Measurements from ENCODE around the gene MRPL16.
"Not testable (repeated sequence)": the region's sequence is repeated elsewhere in the genome, so short reads cannot be mapped to it uniquely, and the experiment has no call there.

MRPL16 gene

DNA sequence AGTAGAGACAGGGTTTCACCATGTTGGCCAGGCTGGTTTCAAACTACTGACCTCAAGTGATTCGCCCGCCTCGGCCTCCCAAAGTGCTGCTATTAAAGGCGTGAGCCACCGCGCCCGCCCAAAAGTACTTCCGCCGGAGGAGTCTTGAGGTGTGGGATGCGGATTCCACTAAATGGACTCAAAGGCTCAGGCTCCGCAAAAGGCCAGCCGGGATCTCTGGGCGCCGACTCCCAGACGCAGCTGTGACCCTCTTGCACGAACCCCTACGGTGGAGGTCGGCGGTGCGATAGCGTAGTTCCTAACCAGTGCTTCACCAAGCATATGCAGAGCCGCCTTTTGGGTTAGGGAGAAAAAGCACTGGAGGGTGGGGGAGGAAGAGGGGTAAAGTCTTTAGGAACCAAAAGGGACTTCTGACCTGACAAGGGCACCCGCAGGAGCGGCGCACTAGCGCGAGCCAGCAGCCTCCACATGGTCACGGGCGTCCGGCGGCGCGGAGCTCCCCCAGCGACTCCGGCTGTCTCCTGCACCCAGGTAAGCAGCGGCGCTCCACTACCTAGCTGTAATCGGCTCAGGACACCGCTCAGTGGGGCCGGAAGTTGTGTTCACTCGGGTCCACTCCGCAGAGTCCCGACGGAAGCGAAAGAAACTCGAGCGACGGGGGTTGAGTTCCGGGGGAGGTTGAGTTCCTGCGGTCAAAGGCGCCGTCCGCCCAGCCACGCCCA lies at the start of gene MRPL16:
Gene MRPL16, minus strand, starts transcription at position 590 of the 722 bp plus-strand sequence. Its CDS starts 120 bp downstream, at position 470.
- no peak for DNase-seq

DNA sequence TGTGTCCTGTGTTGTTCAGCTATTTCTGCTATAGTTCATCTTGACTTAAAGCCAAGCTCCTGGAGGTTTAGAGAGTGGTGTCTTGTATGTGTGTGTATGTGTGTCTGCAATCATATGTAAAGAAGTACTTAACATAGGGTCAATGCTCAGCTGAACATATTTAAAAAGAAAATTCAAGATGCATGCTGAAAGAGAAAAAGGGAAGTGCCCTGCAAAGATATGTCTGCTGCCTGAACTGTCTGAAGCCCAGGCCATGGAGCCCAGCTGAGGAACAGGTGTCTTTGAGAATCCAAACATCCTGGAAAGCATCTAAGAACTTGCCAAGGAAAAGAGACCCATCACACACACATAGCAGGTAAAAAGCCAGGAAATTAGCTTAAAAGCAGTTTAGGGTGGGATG lies 49.1 kb upstream of the MRPL16 start:
- no peak for DNase-seq

DNA sequence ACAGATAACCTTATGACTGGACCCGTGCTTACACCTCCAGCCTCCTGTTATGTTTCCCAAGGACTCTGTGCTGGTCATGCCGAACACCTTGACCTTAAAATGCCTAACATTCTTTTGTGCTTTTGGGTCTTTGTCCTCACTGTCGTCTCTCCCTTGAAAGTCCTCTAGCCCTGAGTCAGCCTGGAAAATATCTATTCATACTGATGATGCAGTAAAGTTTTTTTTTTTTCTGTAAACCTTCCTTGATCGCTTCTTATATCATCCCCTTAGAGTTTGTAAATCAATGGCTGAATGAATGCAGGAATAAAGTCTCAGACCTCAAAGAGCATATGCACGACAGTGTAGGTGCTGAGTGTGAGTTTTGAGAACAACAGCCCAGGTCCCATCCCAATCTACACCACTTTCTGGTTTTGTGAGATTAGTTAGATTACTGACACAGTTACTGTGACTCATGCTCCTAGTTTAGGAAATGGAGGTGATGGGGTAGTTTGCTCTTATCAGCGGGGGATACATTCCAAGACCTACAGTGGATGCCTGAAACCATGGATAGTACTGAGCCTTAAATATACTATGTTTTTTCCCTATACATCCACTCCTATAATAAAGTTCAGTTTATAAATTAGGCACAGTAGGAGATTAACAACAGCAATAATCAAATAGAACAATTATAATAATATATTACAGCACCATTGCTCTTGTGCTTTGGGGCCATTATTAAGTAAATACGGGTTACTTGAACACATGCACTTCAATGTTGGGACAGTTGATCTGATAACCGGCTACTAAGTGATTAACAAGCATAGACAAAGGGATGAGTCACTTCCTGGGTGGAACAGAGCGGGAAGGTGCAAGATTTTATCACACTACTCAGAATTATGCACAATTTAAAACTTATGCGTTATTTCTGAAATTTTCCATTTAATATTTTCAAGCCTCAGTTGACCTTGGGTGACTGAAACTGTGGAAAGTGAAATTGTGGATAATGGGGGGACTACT lies 47.2 kb upstream of the MRPL16 start:
- no peak for DNase-seq

DNA sequence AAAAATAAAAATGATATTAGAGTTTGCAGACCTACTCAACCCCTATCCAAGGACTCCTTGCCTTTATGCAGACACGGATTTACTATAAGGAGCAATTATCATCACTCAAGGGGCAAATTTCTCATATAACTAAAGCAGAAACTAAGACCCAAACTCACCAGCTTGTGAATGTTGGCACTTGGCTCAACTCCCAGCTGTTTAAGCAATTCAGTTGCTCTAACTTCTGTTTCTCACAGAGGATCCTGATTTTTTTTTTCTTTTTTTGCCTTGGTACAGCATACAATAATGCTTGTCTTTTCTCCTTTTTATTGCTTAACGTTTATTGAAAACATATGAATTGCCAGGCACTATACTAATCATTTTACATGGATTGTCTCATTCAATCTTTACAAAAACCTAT lies 44.3 kb upstream of the MRPL16 start:
- DNase-seq, result no peak

DNA sequence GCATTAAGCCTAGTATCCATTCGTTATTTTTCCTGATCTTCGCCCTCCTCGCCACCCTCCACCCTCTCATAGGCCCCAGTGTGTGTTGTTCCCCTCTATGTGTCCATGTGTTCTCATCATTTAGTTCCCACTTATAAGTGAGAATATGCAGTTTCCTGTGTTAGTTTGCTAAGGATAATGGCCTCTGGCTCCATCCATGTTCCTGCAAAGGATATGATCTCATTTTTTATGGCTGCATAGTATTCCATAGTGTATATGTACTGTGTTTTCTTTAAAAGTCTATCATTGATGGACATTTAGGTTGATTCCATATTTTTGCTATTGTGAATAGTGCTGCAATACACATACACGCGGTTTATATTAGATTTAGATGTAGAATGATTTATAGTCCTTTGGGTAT lies 40.8 kb upstream of the MRPL16 start:
- DNase-seq, result not testable (repeated sequence)

DNA sequence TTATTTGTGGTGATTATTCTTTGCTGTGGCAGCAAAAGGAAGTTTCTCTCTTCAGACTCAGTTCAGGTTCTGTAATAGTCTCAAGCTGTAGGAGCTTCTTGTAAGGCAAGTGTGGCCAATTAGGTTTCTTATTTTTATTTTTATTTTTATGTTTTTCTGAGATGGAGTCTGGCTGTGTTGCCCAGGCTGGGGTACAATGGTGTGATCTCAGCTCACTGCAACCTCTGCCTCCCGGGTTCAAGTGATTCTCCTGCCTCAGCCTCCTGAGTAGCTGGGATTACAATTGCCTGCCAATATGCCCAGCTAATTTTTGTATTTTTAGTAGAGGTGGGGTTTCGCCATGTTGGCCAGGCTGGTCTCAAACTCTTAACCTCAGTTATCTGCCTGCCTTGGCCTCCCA lies 39.0 kb upstream of the MRPL16 start:
- DNase-seq, result not testable (repeated sequence)

DNA sequence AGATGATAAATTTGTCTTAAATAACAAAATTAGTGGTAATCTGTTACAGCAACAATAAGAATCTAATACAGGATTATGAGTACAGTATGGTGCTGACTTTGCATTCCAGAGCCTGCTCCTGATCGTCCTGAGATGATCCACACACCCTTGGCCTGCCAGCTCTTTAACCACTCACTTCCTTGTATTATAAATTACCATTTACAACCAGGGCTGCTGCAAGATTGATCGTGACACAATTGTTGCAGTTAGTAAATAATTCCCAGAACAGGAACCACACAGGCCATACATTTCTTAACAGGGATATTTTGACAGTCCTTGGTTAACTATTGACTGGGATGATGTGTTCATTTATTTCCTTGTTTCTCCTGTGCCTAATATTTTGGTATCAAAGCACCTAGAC lies 38.6 kb upstream of the MRPL16 start:
- no peak for DNase-seq

DNA sequence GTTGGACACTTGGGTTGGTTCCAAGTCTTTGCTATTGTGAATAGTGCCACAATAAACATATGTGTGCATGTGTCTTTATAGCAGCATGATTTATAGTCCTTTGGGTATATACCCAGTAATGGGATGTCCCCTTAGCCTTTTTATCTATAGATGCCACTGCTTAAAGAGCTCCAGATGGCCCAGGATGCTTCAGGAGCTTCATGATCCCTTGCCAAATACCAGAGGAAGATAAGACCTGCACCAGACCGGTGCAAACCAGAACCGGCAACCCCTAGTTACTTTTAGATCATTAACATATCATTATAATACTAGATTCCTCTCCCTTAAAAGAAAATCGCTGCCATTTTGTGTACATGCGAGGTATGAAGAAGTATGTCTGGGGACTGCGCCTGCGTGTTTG lies 37.9 kb upstream of the MRPL16 start:
- not testable (repeated sequence) for DNase-seq

DNA sequence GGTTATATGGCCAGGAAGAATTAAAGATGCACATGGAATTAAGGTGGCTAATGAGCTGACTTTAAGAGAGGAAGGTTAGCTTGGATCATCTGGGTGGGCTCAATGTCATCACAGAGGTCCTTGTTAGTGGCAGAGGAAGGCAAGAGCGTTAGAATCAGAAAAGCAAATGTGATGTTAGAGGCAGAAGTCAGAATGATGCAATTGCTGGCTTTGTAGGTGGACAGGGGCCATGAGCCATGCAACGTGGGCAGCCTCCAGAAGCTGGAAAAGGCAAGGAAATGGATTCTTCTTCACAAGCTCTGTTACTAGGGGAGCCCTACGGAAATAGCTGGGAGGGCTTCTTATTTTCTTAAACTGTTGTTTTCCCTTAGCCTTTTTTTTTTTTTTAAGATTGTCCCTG lies 37.0 kb upstream of the MRPL16 start:
- DNase-seq, result no peak

DNA sequence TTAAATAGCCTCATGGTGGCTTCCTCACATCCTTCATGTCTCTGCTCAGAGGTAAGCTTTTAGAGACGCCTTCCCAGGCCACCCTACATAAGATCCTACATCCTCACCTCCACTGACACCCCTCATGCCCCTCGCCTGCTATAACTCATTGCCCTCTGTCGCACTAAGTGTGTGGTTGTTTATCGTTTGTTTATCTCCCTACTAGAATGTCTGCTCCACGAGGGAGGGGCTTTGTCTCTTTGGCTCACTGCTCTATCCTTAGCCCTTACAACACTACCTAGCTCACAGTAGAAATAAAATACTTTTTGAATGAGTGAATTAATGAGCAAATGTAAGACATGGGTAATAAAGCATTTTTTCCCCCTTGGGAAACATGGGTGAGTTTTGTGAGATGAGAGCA lies 36.0 kb upstream of the MRPL16 start:
- no peak for DNase-seq

DNA sequence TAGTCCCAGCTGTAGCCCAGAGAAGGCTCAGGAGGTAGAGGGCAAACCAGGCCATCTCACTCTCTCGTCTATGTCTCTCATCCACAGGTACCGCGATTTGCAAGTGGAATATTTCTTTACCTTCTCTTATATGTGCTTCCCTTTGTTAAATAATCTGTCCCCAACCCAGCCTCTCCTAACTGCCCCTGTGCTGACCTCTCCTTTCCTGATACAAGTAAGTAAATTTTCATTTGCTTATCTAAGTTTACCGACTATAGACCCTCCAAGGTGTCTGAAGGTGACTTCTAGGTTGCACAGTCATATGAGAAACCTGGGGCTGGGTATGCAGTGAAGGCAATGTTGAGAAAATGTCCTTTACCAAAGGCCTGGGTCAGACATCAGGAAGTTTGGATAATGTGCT lies 34.8 kb upstream of the MRPL16 start, which contains the start of gene CBLIF:
Gene CBLIF, minus strand, starts transcription at position 101 of the 400 bp plus-strand sequence. Its CDS starts 46 bp downstream, at position 55.
- DNase-seq, result no peak

DNA sequence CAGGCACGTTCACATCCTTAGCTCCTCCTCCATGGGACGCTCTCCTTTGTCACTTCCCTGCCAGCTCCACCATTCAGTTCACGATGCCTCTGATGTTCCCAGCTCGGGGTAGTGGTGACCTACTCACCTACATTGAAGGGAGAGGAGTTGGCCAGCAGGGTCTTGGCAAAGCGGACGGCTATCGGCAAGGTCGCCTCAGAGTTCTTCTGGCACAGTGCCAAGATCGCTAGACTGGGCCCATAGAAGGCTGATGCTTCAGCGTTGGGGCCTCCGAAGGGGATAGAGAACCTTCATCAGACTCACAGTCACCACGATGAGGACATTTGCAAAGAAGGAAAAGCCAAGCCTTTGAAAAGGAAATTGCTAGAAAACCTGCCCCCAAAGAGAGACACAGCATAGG lies 31.7 kb upstream of the MRPL16 start:
- DNase-seq, result no peak

DNA sequence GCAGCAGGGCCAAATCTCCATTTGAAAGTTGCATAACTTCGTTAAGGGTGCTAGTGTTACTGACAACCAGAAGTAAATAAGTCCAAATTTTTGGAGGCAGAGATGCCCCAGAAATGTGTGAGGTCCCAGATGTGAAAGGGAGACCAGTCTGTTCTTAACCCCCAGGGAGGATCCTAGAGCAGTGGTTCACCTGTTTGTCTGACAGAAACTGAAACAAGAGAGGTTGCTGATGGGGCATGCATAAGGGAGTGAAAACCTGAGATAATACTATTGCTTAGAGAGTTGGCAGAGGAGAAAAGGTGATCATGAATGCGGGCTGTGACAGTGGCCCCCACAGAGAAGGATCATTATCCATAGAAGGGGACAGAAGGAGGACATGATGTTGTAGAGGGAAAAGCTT lies 30.9 kb upstream of the MRPL16 start:
- no peak for DNase-seq

DNA sequence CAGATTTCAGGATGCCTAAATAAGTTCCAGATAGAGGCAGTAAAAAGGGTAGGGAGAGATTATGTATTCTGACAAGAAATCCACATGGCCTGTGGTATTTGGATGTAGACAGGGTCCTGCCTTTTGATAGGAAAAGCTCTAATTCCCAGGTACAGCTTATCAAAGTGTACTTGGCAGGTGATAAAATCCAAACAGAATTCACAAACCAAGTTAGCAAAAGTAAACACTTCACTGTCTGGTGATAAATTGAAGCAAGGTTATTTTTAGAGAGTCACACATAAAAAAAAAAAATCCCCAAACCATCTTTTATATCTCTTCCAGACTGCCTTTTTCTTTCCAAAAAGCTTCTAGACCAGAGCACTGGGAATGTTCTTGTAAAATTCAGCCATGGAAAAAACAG lies 29.0 kb upstream of the MRPL16 start:
- DNase-seq, result no peak

DNA sequence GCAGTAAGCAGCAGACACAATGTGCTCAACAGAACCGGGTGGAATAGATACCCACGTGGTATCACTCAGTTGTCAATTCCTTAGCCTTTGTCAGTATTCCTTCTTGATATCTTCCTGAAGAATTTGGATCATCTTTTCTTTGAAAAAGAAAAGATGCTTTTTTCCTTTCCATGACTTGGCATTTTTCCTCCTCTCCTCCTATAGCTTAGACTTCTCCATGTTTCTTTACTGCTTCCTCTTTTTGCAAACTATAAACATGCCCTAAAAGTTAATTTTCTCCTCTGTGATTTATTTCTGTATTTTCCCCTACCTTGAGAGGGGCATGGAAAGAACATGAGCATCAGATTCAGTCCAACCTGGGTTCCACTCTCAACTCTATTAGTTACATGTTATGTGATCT lies 23.0 kb upstream of the MRPL16 start:
- no peak for DNase-seq

DNA sequence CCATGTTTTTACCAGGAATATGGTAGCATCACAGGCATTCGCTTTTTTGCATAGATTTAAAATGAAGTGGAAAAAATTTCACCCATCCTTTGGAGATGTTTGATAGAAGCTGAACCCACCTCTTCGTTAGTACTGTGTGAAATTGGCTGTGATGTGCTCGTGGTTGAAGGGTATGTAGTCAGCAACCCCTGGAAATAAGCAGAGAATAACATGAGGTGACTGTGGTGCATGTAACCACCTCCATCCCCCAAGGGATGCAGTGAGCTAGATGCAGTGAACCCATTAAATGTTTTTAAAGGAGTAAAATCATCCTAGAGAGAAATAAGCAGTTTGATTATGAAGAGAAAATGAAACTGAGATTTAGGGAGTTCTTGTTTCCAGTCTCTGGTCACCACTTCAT lies 18.8 kb upstream of the MRPL16 start:
- no peak for DNase-seq

DNA sequence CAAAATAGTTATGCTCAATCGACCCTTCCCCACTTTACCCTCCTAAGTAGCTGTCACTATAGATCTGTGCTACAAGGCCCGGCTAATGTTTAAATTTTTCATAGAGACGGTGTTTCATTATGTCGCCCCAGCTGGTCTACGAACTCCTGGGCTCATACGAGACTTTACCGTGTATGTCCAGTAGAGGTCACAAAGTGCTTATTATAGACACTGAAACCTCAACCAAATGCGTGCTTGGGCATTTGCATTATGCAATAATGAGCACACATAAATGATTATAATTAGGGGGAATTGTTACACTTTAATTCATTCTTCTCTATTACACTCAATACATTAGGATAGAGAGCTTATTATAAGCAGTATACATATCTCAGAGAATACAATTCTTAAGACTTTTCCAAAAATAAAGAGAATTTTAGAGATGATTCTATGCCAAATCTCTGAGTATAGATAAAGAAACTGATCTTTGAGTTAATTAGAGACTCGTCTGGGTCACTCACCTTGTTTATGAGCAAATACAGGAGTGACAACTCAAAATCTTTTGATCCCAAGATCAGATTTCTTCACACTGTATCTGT lies 12.5 kb upstream of the MRPL16 start:
- no peak for DNase-seq

DNA sequence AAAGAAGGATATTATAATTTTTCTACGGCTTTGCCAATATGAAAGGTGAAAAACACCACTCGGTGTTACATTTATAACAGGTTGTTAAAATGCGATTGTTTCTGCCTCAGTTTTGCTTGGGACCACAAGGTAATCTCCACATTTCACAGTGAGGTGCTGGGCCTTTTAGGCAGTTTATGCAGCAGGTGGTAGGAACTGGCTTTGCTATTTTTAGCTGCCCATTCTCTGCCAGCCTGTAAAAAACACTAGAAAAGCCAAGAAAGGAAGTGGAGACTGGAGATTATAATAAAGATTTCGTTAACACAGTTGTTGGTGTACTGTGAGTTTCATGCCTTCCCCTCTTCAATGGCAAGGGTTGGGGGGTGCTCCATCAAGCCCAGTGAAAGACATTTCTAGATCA lies 8.0 kb upstream of the MRPL16 start:
- no peak for DNase-seq

DNA sequence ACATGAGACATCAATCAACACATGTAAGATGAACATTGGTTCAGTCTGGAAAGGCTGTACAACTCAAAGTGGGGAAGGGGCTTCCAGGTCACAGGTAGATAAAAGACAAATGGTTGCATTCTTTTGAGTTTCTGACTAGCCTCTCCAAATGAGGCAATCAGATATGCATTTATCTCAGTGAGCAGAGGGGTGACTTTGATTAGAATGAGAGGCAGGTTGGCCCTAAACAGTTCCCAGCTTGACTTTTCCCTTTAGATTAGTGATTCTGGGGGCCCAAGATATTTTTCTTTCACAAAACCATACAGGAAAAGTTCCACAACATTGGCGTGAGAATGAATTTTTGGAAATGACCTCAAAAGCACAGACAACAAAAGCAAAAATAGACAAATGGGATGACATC lies 5.9 kb upstream of the MRPL16 start:
- not testable (repeated sequence) for DNase-seq

DNA sequence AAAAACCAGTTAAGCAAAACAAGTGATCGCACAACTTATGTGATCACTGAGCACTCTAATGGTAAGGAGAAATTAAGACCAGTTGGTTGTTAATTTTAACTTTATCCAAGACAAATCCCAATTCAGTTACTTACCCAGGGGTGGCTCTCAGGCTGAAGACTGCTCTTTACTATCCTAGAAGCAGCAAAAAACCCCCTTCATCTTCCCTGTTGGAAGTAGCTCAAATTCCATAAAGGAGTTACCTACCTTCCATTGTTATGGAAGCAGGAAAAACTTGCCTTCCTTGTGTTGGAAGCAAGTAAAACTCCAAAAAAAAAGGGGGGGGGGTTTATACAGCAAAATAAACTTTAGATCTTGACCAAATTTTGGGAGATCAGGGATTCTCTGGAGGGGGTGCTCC lies 5.2 kb upstream of the MRPL16 start:
- no peak for DNase-seq

DNA sequence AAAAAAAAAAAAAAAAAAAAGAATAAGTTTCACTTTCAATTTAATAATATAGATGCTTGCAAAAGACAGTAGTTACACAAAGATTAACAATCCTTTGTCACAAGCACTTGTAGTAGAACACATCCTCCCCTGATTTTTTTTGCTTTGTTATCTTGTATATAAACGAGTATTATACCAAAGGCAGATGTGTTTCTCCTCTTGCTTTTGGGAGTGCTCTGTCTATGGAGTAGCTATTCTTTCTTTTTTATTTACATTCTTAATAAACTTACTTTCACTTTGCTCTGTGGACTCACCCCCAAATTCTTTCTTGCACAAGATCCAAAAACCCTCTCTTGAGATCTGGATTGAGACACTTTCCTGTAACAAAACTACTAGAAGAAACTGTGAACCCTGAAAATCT lies 3.4 kb upstream of the MRPL16 start:
- DNase-seq, result no peak

DNA sequence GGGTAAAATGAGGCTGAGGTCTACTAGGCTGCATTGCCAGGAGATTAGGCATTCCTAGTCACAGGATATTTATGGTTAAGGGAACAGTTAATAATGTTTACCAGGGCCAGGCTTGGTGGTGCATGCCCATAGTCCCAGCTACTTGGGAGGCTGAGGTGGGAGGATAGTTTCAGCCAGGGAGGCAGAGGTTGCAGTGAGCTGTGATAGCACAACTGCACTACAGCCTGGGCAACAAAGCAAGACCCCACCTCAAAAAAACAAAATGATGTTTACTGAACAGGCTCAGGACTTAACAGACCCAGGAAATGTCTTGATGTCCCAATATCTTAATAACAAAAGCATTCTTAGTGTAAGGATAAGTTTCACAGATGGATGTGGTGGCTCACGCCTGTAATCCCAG lies 2.8 kb upstream of the MRPL16 start:
- DNase-seq, result no peak

DNA sequence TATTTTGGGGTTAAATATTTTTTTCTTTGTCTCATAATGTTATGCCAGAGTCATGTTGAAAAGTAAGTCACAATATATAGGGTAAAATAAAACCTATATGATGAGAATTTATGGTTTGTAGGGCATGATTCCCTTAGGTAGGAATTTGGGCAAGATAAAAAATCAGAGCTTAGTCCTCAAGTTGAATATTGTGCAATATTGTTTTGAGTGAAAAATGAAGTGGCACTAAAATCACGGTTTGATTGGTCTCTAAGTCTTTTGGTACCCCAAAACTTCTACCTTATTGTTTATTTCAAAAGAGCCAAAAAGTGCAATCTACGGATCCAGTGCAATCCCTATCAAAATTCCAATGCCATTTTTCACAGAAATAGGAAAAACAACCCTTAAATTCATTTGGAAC lies 1.6 kb upstream of the MRPL16 start:
- DNase-seq, result no peak

DNA sequence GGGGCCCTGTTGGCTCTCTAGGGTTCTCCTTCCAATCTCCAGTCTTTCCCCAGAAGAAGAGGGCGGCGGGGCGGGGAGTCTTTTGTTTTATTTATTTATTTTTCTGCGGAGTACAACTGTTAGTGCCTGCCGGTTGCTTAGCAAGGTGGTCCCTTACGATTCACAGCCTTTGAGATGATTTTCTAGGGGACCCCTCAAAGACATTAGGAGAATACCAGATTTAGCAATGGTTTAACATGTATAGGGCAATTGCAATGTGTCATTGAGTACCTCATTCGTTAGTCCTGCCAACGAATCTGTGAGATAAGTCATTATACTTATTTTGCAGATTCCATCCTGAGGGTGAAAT lies 307 bp upstream of the MRPL16 start:
- no peak for DNase-seq
